ENCODE data around the gene BTRC.

GRCh38 chr10:101485207-101485606 lies 131.2 kb downstream of the BTRC start:
- TF ChIP-seq CTCF (IDR thresholded peaks at IDR 0.05) (no peak), MYC (IDR thresholded peaks at IDR 0.05; ENCODE audit: borderline replicate concordance, low read length) (no peak), EHF (CRISPR knock-in tag; IDR thresholded peaks at IDR 0.05) (no peak), POLR2A (IDR thresholded peaks at IDR 0.05; ENCODE audit: low read length) (no peak), PHF8 (IDR thresholded peaks at IDR 0.05; ENCODE audit: borderline replicate concordance, low read depth) (no peak), NR3C1 (IDR thresholded peaks at IDR 0.05) (no peak), REST (IDR thresholded peaks at IDR 0.05) (no peak), MAX (IDR thresholded peaks at IDR 0.05) (no peak), CEBPB (IDR thresholded peaks at IDR 0.05) (no peak), NFE2L2 (conservative IDR thresholded peaks at IDR 0.05; ENCODE audit: low read length) (no peak), ESRRA (IDR thresholded peaks at IDR 0.05; ENCODE audit: borderline replicate concordance, low read length) (no peak), SREBF2 (IDR thresholded peaks at IDR 0.05) (no peak)

Measured in A549 (cell line).